ENCODE results near the gene MTREX.

- TF ChIP-seq CTCF (optimal IDR thresholded peaks at IDR 0.05 in 1 of 3, IDR thresholded peaks at IDR 0.05 in 1 of 3, conservative IDR thresholded peaks at IDR 0.05 in 1 of 3; ENCODE audit: extremely low read depth in 1 of 3, insufficient read depth in 2 of 3, low read length in 3 of 3) (no peak), EZH2 (IDR thresholded peaks at IDR 0.05; ENCODE audit: low read length) (no peak)
These were observed 52.4 kb downstream of the MTREX start for GRCh38 chr5:55360190-55360589.

Data from keratinocyte (primary cell).